Body of pancreas (tissue), 4 donors: ENCODE data around the gene NECTIN1.

Experiments used
- POLR2A ChIP-seq, 3 donors: fragments of 450-650 bp; IDR thresholded peaks; one replicate each; pipeline ENCODE4 v1.6.1; 2016; ENCODE audit warnings: antibody characterized with exemption in 3 of 3, mild to moderate bottlenecking in 2 of 3
- TF ChIP-seq, protein P1 (sequence below), 7 experiments: fragments of 450-650 bp in 4 of 7; fragments of 200-600 bp in 3 of 7; sonication (generic) in 3 of 7; IDR thresholded peaks; one replicate each; pipeline ENCODE4 v1.5.1; 2016 to 2019; ENCODE audit warnings: antibody characterized with exemption in 7 of 7

DNA sequence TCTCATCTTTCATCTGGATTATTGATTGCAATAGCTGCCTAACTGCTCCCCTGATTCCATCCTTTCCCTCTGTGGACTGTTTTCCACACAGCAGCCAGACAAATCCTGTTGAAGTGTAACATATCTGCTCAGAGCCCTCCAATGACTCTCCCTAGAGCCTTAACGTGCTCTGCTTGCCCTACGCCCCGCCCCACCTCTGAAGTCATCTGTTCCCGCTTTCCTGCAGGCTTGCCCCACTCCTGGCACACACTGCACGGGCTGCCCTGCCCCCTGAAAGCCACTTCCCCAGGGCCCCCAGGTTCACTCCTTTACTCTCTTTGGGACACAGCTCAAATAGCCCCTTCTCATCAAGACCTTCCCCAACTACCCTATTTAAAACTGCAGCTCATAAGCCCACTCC lies 59.5 kb downstream of the NECTIN1 start:
- TF ChIP-seq, protein P1, sequence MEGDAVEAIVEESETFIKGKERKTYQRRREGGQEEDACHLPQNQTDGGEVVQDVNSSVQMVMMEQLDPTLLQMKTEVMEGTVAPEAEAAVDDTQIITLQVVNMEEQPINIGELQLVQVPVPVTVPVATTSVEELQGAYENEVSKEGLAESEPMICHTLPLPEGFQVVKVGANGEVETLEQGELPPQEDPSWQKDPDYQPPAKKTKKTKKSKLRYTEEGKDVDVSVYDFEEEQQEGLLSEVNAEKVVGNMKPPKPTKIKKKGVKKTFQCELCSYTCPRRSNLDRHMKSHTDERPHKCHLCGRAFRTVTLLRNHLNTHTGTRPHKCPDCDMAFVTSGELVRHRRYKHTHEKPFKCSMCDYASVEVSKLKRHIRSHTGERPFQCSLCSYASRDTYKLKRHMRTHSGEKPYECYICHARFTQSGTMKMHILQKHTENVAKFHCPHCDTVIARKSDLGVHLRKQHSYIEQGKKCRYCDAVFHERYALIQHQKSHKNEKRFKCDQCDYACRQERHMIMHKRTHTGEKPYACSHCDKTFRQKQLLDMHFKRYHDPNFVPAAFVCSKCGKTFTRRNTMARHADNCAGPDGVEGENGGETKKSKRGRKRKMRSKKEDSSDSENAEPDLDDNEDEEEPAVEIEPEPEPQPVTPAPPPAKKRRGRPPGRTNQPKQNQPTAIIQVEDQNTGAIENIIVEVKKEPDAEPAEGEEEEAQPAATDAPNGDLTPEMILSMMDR (IDR thresholded peaks at IDR 0.05) = no peak
- TF ChIP-seq POLR2A (IDR thresholded peaks at IDR 0.05) = no peak
